Chondrocyte (in vitro differentiated cells): Measurements from ENCODE around the gene MLX. TPM values are rescaled to one million over a fixed set of nuclear protein-coding genes. Genes with fewer than 3 reads are reported as not detected.

Experiments used
- DNase-seq: peaks from one replicate; pipeline ENCODE4 v3.0.0; 2021; ENCODE audit warnings: mixed read lengths, low spot score
- H3K27ac Mint-ChIP-seq: one replicate; pipeline ENCODE4 v1.8.0; 2021; ENCODE audit warnings: mild to moderate bottlenecking, moderate library complexity, mixed read lengths; ENCODE audit not compliant: unreplicated experiment
- H3K27me3 Mint-ChIP-seq: 2 replicates; pipeline ENCODE4 v1.8.0; 2021; ENCODE audit warnings: low read depth, mixed read lengths
- H3K36me3 Mint-ChIP-seq: 2 replicates; pipeline ENCODE4 v1.8.0; 2021; ENCODE audit warnings: low read depth, mixed read lengths
- H3K4me1 Mint-ChIP-seq: 2 replicates; pipeline ENCODE4 v1.8.0; 2021; ENCODE audit warnings: low read depth, mild to moderate bottlenecking, mixed read lengths
- H3K4me3 Mint-ChIP-seq: one replicate; pipeline ENCODE4 v1.8.0; 2021; ENCODE audit warnings: mild to moderate bottlenecking, moderate library complexity, mixed read lengths; ENCODE audit not compliant: unreplicated experiment
- H3K9me3 Mint-ChIP-seq: 2 replicates; pipeline ENCODE4 v1.8.0; 2021; ENCODE audit warnings: low read depth, mixed read lengths
- total RNA-seq: library from RNA; stranded (reverse); gene quantifications from 3 replicates; pipeline ENCODE4 v1.2.1, GENCODE V29; 2021
- TF ChIP-seq, protein P1 (sequence below): fragments of 200-600 bp; sonication (generic); IDR thresholded peaks from 2 replicates; pipeline ENCODE4 v1.5.0; 2021; ENCODE audit warnings: antibody characterized with exemption, mild to moderate bottlenecking, moderate library complexity

The MLX gene
- total RNA-seq, 1 donor from 2014 or later = 30.3 TPM

DNA sequence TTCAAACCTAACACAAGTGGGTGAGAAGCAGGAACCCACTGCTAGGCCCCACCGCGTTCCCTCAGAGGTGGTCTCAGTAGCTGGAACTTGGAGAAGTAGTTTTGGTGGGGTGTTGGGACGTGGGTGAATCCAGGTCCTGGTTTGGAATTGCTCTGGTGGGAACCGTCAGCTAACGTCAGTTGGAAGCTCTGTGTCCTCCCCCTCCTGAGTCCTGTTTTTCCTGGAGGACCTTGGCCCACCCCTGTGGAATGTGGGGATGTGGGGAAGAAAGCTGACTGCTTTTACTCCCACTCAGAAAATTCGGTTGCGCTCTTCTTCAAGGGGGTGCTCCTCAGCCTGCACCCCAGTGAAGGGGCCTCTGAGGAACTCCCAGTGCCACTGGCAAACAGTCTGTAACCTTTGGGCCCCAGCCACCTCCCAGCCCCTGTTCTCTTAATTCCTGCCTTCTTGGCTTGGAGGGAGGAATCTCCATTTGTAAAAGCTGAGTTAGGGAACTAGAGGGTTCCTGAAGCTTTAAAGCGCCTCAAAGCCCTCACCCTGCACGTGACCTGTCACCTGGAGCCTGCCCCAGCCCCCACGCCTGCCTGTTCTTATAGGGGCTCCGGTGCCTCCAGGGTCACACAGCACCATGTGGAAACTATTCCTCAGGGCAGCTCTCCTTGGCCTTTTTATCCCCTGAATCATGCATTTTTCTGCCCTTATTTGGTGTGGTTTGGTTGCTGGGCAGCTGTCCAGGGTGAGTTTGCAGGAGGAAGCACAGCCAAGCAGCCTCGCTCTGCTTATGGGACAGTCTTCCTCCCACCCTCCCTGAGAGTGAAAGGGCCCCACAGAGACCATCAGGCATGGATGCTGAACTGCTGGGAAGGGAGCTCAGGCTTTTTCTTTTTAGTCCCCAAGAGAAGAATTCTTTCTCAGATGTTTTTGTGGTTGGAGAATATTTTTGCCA lies 47.1 kb upstream of the MLX start:
- Mint-ChIP-seq H3K27me3 (no peaks in the 10 kb centered on the region), H3K4me3 (peak overlapping the region; percentile 49), H3K9me3 (no peaks in the 10 kb centered on the region), H3K27ac (peak overlapping the region; percentile 97), H3K36me3 (peaks cover 1% of the 10 kb centered on the region), H3K4me1 (peaks cover 83% of the 10 kb centered on the region)
- DNase-seq = peak; percentile 93
- TF ChIP-seq, protein P1, sequence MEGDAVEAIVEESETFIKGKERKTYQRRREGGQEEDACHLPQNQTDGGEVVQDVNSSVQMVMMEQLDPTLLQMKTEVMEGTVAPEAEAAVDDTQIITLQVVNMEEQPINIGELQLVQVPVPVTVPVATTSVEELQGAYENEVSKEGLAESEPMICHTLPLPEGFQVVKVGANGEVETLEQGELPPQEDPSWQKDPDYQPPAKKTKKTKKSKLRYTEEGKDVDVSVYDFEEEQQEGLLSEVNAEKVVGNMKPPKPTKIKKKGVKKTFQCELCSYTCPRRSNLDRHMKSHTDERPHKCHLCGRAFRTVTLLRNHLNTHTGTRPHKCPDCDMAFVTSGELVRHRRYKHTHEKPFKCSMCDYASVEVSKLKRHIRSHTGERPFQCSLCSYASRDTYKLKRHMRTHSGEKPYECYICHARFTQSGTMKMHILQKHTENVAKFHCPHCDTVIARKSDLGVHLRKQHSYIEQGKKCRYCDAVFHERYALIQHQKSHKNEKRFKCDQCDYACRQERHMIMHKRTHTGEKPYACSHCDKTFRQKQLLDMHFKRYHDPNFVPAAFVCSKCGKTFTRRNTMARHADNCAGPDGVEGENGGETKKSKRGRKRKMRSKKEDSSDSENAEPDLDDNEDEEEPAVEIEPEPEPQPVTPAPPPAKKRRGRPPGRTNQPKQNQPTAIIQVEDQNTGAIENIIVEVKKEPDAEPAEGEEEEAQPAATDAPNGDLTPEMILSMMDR = no peak

DNA sequence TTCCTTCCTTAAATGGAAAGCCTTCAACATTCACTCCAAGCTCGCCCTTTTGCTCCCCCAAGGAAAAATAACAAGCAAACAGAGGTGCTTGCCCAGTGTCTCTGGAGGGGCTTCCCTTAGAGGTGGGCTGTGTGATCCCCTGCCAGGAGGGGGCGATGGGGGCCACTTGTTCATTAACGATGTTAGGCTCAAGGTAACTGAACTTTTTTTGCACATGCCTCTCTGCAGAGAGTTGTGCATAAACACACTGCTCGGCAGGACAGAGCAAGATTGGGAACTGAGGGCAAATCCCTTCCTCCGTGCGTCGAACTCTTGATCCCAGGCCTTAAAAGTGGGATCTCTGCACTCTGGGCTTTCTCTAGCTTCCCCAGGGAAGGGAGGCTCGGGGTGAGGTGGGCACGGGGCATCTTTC lies 46.4 kb upstream of the MLX start:
- peaks cover 90% of the 10 kb centered on the region for H3K4me1 Mint-ChIP-seq
- H3K4me3 Mint-ChIP-seq = peak overlapping the region; percentile 40
- DNase-seq = peak; percentile 66
- TF ChIP-seq, protein P1 = peak; percentile 70
- peak overlapping the region; percentile 97 for H3K27ac Mint-ChIP-seq
- peaks cover 1% of the 10 kb centered on the region for H3K36me3 Mint-ChIP-seq
- H3K27me3 Mint-ChIP-seq = no peaks in the 10 kb centered on the region
- no peaks in the 10 kb centered on the region for H3K9me3 Mint-ChIP-seq

DNA sequence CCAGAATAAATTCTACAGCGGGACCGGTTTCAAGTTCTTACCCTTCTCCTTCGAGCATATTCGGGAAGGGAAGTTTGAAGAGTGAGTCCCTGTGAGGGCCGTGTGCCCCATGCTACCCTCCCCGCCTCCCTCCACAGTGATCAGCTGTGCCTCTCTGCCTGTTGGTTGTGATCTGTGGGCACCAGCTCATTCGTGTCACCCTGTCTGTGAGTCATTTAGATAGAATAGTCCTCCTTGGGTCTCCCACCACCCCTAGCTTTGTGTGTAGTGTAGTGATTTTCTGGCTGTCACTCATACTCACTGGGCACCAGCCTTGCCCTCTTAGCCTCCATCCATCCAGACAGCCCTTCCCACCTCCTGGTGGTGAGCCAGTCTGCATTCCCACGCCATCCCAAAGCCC lies 45.9 kb upstream of the MLX start:
- DNase-seq = peak; percentile 54
- peak overlapping the region; percentile 97 for H3K27ac Mint-ChIP-seq
- no peaks in the 10 kb centered on the region for H3K36me3 Mint-ChIP-seq
- H3K4me3 Mint-ChIP-seq = peak overlapping the region; percentile 40
- TF ChIP-seq, protein P1 = no peak
- H3K27me3 Mint-ChIP-seq = no peaks in the 10 kb centered on the region
- peaks cover 90% of the 10 kb centered on the region for H3K4me1 Mint-ChIP-seq
- H3K9me3 Mint-ChIP-seq = no peaks in the 10 kb centered on the region

DNA sequence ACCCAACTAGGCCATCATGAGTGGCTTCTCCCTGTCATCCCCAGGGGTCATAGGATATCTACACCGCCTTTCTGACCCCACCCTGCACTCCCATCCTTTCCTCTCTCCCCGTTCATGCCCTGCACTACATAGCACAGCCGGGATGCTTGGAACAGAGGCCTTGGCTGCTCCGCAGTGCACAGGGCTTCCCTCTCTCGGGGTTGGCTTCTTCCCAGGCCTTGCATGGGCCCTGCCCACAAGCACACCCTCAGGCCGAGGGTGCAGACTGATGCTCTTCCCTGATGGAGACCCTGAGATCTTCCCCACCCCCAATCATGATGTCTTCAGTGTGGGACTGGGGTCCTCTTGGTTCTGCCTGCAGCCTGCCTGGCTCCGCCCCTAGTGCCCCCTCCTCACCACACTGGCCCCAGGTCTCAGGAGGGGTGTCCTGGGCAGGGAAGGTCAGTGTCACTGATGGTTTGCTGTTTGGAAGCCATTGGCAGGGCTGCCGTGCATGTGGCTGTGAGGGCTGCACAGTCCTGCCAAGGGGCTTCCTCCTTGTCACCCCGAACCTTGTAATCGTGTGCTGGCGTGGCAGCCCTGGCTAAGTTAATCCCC lies 45.1 kb upstream of the MLX start:
- TF ChIP-seq, protein P1 = no peak
- Mint-ChIP-seq H3K4me1 (peaks cover 87% of the 10 kb centered on the region), H3K9me3 (no peaks in the 10 kb centered on the region), H3K27me3 (no peaks in the 10 kb centered on the region), H3K36me3 (no peaks in the 10 kb centered on the region), H3K4me3 (peak overlapping the region; percentile 40), H3K27ac (peak overlapping the region; percentile 97)
- DNase-seq = peak; percentile 79

DNA sequence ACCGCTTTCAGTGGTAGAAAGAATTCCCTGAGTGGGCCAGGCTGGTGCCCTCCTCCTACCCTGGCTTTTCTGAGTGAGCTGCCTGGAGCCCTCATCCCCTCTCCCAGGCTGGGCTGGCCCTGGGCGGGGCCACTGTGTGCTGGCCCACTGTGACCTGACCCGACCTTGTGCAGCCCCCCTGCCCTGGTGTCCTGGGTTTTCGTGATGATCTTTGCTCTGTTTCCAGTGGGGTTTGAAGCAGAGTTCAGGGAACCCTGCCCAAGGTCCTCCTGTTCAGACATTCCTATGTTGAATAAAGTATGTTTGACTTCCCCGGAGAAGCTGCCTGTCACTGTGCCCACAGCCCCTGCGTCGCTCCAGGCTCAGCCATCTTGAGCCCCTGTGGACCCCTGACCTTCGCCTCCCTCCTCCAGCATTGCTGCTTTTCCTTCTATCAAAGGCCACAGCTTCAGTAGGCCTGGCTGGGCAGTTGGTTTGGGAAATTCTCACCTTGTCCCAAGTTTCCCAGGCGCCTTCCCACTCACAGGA lies 44.6 kb upstream of the MLX start:
- Mint-ChIP-seq H3K36me3 (no peaks in the 10 kb centered on the region), H3K27me3 (no peaks in the 10 kb centered on the region), H3K4me3 (peak overlapping the region; percentile 12), H3K4me1 (peaks cover 88% of the 10 kb centered on the region), H3K9me3 (no peaks in the 10 kb centered on the region), H3K27ac (peak overlapping the region; percentile 87)
- TF ChIP-seq, protein P1 = no peak
- peak; percentile 63 for DNase-seq
